HEK293 (cell line): ENCODE data around the gene PSMF1.

Source experiments
- CTCF ChIA-PET: fragments of 350-600 bp; formaldehyde crosslinking; extraction: SDS; loops from one replicate; lab custom pipeline; 2021; ENCODE audit warnings: antibody characterized with exemption; lab: Yijun Ruan, JAX
- POLR2A ChIA-PET: fragments of 300-600 bp; formaldehyde crosslinking; extraction: SDS; loops from one replicate; lab custom pipeline; 2020; ENCODE audit warnings: antibody characterized with exemption, inconsistent platforms; lab: Yijun Ruan, JAX
- H3K27ac ChIP-seq: fragments of 200-500 bp; sonication (Bioruptor generic); 2 replicates; pipeline ENCODE4 v1.5.1; 2014; ENCODE audit warnings: low read depth, low read length, control low read depth, inconsistent platforms; ENCODE audit errors: extremely low read depth
- H3K36me3 ChIP-seq, 2 experiments: fragments of 200-500 bp in 1 of 2; sonication (Bioruptor generic) in 1 of 2; 1 replicate in 1 of 2; 2 replicates in 1 of 2; pipeline ENCODE4 v1.5.1; 2014 to 2017; ENCODE audit warnings: inconsistent platforms in 2 of 2, low read length in 2 of 2; ENCODE audit not compliant: control insufficient read depth in 2 of 2, insufficient read depth in 1 of 2
- H3K4me1 ChIP-seq: fragments of 200-500 bp; sonication (Bioruptor generic); 2 replicates; pipeline ENCODE4 v1.5.1; 2014; ENCODE audit warnings: mild to moderate bottlenecking, low read length, inconsistent platforms; ENCODE audit not compliant: control insufficient read depth, insufficient read depth
- H3K4me3 ChIP-seq: 2 replicates; pipeline ENCODE4 v1.5.1; 2011; ENCODE audit warnings: low read depth, mild to moderate bottlenecking, control low read depth, low read length, moderate library complexity
- H3K9me3 ChIP-seq: fragments of 200-500 bp; sonication (Bioruptor generic); 2 replicates; pipeline ENCODE4 v1.5.1; 2014; ENCODE audit warnings: low read depth, low read length, inconsistent platforms; ENCODE audit not compliant: control insufficient read depth, insufficient read depth
- FEZF1 ChIP-seq: fragments of 450-650 bp; formaldehyde crosslinking; IDR thresholded peaks from 2 replicates; pipeline ENCODE4 v1.5.1; 2016; ENCODE audit warnings: missing biosample characterization, missing genetic modification characterization
- KLF1 ChIP-seq: fragments of 450-650 bp; formaldehyde crosslinking; IDR thresholded peaks from 2 replicates; pipeline ENCODE4 v1.5.1; 2016; ENCODE audit warnings: missing biosample characterization, missing genetic modification characterization
- TRIM28 ChIP-seq: IDR thresholded peaks from 2 replicates; pipeline ENCODE4 v1.6.1; 2011; ENCODE audit warnings: low read length, control low read depth, borderline replicate concordance
- ZBTB8A ChIP-seq: fragments of 450-650 bp; formaldehyde crosslinking; IDR thresholded peaks from 2 replicates; pipeline ENCODE4 v1.5.1; 2016; ENCODE audit warnings: missing biosample characterization, missing genetic modification characterization
- ZNF112 ChIP-seq: fragments of 450-650 bp; formaldehyde crosslinking; IDR thresholded peaks from 2 replicates; pipeline ENCODE4 v1.5.0; 2017; ENCODE audit warnings: missing biosample characterization, missing genetic modification characterization
- ZNF37A ChIP-seq: fragments of 450-650 bp; IDR thresholded peaks from 2 replicates; pipeline ENCODE4 v1.5.1; 2018; ENCODE audit warnings: missing biosample characterization, missing genetic modification characterization
- ZNF391 ChIP-seq: fragments of 450-650 bp; formaldehyde crosslinking; IDR thresholded peaks from 2 replicates; pipeline ENCODE4 v1.5.1; 2016; ENCODE audit warnings: low read depth, missing biosample characterization, missing genetic modification characterization, borderline replicate concordance
- ZNF473 ChIP-seq: fragments of 450-650 bp; formaldehyde crosslinking; IDR thresholded peaks from 2 replicates; pipeline ENCODE4 v1.5.1; 2017; ENCODE audit warnings: missing biosample characterization, missing genetic modification characterization
- ZNF521 ChIP-seq: fragments of 450-650 bp; formaldehyde crosslinking; IDR thresholded peaks from 2 replicates; pipeline ENCODE4 v1.5.1; 2017; ENCODE audit warnings: missing biosample characterization, mild to moderate bottlenecking, missing genetic modification characterization
- ZNF548 ChIP-seq: fragments of 450-650 bp; formaldehyde crosslinking; IDR thresholded peaks from 2 replicates; pipeline ENCODE4 v1.5.1; 2016; ENCODE audit warnings: missing biosample characterization, missing genetic modification characterization
- ZNF585B ChIP-seq: fragments of 450-650 bp; formaldehyde crosslinking; IDR thresholded peaks from 2 replicates; pipeline ENCODE4 v1.5.1; 2016; ENCODE audit warnings: missing biosample characterization, missing genetic modification characterization
- ZNF624 ChIP-seq: fragments of 450-650 bp; formaldehyde crosslinking; IDR thresholded peaks from 2 replicates; pipeline ENCODE4 v1.5.1; 2017; ENCODE audit warnings: missing biosample characterization, missing genetic modification characterization
- ZNF664 ChIP-seq: fragments of 450-650 bp; formaldehyde crosslinking; IDR thresholded peaks from 2 replicates; pipeline ENCODE4 v1.5.1; 2016; ENCODE audit warnings: missing biosample characterization, missing genetic modification characterization
- ZNF670 ChIP-seq: fragments of 450-650 bp; formaldehyde crosslinking; IDR thresholded peaks from 2 replicates; pipeline ENCODE4 v1.5.1; 2016; ENCODE audit warnings: missing biosample characterization, missing genetic modification characterization, low read depth
- ZNF707 ChIP-seq: fragments of 450-650 bp; formaldehyde crosslinking; IDR thresholded peaks from 2 replicates; pipeline ENCODE4 v1.5.1; 2016; ENCODE audit warnings: missing biosample characterization, missing genetic modification characterization
- TF ChIP-seq, protein P1 (sequence below): fragments of 450-650 bp; formaldehyde crosslinking; optimal IDR thresholded peaks from 2 replicates; pipeline ENCODE3; 2016; ENCODE audit warnings: missing biosample characterization, mild to moderate bottlenecking, missing genetic modification characterization
- TF ChIP-seq, protein P2 (sequence below): IDR thresholded peaks from 2 replicates; pipeline ENCODE4 v1.6.1; 2011; ENCODE audit warnings: mild to moderate bottlenecking, low read depth, low read length, borderline replicate concordance
- TF ChIP-seq, protein P3 (sequence below): fragments of 450-650 bp; formaldehyde crosslinking; IDR thresholded peaks from 2 replicates; pipeline ENCODE4 v1.5.1; 2017; ENCODE audit warnings: missing biosample characterization, missing genetic modification characterization
- TF ChIP-seq, protein P4 (sequence below): fragments of 450-650 bp; formaldehyde crosslinking; IDR thresholded peaks from 2 replicates; pipeline ENCODE4 v1.5.1; 2017; ENCODE audit warnings: missing biosample characterization, missing genetic modification characterization
- TF ChIP-seq, protein P5 (sequence below): fragments of 450-650 bp; formaldehyde crosslinking; IDR thresholded peaks from 2 replicates; pipeline ENCODE4 v1.5.1; 2016; ENCODE audit warnings: missing biosample characterization, missing genetic modification characterization

PSMF1 gene

DNA sequence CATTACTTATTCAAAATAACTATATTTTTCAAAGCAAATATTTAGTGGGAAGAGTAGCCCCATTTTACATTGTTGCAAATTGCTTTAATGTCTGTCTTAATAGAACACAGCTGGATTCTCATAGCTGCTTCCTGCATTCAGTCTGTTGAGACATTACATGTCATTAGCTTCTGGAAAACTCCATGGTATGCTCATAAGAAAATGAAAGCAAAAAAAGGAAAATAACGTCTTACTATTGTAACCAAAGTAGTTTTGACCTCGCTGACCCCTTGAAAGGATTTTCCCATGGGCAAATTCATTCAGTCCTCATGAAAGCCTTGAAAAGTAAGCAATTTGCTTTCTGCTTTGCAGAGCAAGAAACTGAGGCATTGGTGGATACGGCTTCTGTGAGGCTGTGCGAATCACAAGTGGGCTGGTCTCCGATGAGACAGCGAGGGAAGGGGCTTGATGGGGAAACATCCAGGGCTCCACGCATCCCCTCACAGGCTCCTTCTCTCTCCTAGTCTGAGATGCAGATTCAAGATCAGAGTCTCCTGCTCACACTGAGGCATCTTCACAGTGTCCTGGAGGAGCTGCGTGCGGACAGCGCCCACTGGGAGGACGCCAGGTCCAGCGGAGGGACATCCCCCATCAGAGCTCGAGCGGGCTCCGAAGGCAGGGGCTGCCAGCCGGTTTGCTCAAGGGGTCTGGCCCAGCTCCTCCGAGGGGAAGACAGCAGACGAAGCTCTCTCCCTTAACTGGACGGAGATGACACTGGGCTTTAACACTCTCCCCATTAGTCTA is 88.2 kb downstream of the PSMF1 start:
- H3K4me3 ChIP-seq = no peak overlapping the region
- TF ChIP-seq ZNF585B (tag by site-specific recombination) (no peak), ZNF670 (tag by site-specific recombination) (no peak), KLF1 (no peak), ZNF112 (tag by site-specific recombination) (no peak), ZNF624 (no peak), ZNF37A (no peak), ZNF391 (tag by site-specific recombination) (no peak), TRIM28 (no peak), ZBTB8A (no peak), ZNF473 (tag by site-specific recombination) (no peak), ZNF521 (tag by site-specific recombination) (no peak), ZNF664 (no peak), ZNF548 (no peak), ZNF707 (tag by site-specific recombination) (no peak), FEZF1 (tag by site-specific recombination) (no peak)
- TF ChIP-seq, protein P1, sequence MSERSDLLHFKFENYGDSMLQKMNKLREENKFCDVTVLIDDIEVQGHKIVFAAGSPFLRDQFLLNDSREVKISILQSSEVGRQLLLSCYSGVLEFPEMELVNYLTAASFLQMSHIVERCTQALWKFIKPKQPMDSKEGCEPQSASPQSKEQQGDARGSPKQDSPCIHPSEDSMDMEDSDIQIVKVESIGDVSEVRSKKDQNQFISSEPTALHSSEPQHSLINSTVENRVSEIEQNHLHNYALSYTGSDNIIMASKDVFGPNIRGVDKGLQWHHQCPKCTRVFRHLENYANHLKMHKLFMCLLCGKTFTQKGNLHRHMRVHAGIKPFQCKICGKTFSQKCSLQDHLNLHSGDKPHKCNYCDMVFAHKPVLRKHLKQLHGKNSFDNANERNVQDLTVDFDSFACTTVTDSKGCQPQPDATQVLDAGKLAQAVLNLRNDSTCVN (tag by site-specific recombination) = no peak
- TF ChIP-seq, protein P2, sequence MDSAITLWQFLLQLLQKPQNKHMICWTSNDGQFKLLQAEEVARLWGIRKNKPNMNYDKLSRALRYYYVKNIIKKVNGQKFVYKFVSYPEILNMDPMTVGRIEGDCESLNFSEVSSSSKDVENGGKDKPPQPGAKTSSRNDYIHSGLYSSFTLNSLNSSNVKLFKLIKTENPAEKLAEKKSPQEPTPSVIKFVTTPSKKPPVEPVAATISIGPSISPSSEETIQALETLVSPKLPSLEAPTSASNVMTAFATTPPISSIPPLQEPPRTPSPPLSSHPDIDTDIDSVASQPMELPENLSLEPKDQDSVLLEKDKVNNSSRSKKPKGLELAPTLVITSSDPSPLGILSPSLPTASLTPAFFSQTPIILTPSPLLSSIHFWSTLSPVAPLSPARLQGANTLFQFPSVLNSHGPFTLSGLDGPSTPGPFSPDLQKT = no peak
- TF ChIP-seq, protein P3, sequence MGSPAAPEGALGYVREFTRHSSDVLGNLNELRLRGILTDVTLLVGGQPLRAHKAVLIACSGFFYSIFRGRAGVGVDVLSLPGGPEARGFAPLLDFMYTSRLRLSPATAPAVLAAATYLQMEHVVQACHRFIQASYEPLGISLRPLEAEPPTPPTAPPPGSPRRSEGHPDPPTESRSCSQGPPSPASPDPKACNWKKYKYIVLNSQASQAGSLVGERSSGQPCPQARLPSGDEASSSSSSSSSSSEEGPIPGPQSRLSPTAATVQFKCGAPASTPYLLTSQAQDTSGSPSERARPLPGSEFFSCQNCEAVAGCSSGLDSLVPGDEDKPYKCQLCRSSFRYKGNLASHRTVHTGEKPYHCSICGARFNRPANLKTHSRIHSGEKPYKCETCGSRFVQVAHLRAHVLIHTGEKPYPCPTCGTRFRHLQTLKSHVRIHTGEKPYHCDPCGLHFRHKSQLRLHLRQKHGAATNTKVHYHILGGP (tag by site-specific recombination) = no peak
- TF ChIP-seq, protein P4, sequence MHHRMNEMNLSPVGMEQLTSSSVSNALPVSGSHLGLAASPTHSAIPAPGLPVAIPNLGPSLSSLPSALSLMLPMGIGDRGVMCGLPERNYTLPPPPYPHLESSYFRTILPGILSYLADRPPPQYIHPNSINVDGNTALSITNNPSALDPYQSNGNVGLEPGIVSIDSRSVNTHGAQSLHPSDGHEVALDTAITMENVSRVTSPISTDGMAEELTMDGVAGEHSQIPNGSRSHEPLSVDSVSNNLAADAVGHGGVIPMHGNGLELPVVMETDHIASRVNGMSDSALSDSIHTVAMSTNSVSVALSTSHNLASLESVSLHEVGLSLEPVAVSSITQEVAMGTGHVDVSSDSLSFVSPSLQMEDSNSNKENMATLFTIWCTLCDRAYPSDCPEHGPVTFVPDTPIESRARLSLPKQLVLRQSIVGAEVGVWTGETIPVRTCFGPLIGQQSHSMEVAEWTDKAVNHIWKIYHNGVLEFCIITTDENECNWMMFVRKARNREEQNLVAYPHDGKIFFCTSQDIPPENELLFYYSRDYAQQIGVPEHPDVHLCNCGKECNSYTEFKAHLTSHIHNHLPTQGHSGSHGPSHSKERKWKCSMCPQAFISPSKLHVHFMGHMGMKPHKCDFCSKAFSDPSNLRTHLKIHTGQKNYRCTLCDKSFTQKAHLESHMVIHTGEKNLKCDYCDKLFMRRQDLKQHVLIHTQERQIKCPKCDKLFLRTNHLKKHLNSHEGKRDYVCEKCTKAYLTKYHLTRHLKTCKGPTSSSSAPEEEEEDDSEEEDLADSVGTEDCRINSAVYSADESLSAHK (tag by site-specific recombination) = no peak
- TF ChIP-seq, protein P5, sequence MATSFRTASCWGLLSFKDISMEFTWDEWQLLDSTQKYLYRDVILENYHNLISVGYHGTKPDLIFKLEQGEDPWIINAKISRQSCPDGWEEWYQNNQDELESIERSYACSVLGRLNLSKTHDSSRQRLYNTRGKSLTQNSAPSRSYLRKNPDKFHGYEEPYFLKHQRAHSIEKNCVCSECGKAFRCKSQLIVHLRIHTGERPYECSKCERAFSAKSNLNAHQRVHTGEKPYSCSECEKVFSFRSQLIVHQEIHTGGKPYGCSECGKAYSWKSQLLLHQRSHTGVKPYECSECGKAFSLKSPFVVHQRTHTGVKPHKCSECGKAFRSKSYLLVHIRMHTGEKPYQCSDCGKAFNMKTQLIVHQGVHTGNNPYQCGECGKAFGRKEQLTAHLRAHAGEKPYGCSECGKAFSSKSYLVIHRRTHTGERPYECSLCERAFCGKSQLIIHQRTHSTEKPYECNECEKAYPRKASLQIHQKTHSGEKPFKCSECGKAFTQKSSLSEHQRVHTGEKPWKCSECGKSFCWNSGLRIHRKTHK (tag by site-specific recombination) = no peak
- no peaks in the 10 kb centered on the region for H3K4me1 ChIP-seq
- ChIA-PET CTCF (interaction anchor here (0.6 kb wide), 1 partner anchor 216 kb away, joined by 4 read pairs; no protein-coding TSS in a partner anchor), POLR2A (no interaction called here)
- no peaks in the 10 kb centered on the region for H3K36me3 ChIP-seq
- H3K9me3 ChIP-seq = no peaks in the 10 kb centered on the region
- H3K27ac ChIP-seq = no peak overlapping the region
